H7 (cell line): ENCODE results near the gene NAALADL2. TPM values are rescaled to one million over a fixed set of nuclear protein-coding genes. Genes with fewer than 3 reads are reported as not detected.

ENCODE experiments used
- DNase-seq: peaks from one replicate; pipeline ENCODE4 v3.0.0; 2012
- H3K27me3 ChIP-seq: 2 replicates; pipeline ENCODE4 v1.6.0; 2011; ENCODE audit warnings: mild to moderate bottlenecking, low read length; ENCODE audit not compliant: control insufficient read depth, insufficient read depth
- H3K36me3 ChIP-seq: replicated peaks from 2 replicates; pipeline ENCODE4 v1.5.1; 2011; ENCODE audit warnings: low read length; ENCODE audit not compliant: control insufficient read depth, insufficient read depth
- H3K4me3 ChIP-seq: 2 replicates; pipeline ENCODE4 v1.5.1; 2011; ENCODE audit warnings: low read depth, mild to moderate bottlenecking, control low read depth, low read length, moderate library complexity; ENCODE audit not compliant: insufficient read depth
- total RNA-seq: library from RNA; depleted of rRNA; stranded (reverse); fragments of >200 nt; shearing (Covaris generic); gene quantifications from 2 replicates; pipeline ENCODE4 v1.2.3, GENCODE V29; 2014

The NAALADL2 gene
- total RNA-seq, 1 experiment from 2014 or later: 0.14 TPM

DNA sequence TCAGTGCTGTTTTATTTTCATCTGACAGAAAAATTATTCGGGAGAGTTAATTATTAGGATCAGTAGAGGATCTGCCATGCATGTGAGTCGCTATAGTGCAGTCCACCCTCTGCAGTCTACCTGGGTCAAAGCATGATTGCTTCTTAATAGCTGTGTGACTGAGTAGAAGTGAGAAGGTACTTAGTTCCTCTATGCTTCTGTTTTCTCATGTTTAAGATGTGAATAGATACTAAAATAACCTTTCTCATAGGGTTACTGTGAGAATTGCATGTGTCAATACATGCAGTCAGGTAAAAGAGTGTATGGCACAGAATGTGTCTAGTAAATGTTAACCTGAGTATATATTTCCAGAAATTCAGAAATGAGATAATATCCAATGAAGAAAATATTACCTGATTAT, 435.7 kb downstream of the NAALADL2 start:
- Histone ChIP-seq H3K4me3 (no peak overlapping the region), H3K36me3 (no peaks in the 10 kb centered on the region), H3K27me3 (no peaks in the 10 kb centered on the region)
- DNase-seq: no peak

DNA sequence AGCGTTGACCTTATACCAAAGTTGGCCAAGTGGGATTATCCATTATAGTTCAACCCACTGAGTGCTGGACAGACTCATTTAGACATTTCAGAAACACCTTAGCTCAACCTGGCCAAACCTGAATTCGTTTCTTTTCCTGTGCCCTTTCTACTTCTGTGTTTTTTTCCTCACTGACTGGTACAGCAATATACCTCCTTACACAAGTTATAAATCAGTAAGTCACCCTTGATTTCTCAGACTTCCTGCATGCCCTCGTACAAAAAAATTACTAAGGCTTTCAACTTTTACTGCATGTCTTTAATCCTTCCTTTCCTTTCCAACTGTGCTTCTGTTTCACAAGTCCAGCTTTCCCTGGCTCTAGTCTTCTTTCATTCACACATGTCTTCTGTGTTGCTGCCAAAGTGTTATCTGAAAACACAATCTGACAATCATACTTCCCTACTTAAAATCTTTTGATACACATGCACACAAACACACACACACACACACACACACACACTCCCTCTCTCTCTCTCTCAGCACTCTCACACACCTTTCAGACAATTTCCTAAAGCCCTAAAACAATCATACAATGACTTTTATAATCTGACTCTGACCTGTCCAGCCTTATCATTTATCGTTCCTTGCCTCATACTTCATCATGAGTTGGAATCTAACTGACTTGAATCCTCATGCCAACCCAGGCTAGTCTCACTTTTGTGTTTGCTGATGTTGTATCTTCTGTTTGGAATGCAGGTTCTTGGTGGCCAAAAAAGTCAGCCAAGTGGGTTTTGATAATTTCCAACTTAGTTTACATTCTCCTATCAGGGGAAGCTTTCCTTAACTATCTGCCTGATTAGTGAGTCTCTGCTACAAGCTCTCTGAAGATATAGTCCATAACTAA, 436.4 kb downstream of the NAALADL2 start:
- H3K27me3 ChIP-seq: no peaks in the 10 kb centered on the region
- H3K4me3 ChIP-seq: no peak overlapping the region
- no peaks in the 10 kb centered on the region for H3K36me3 ChIP-seq
- DNase-seq: no peak

DNA sequence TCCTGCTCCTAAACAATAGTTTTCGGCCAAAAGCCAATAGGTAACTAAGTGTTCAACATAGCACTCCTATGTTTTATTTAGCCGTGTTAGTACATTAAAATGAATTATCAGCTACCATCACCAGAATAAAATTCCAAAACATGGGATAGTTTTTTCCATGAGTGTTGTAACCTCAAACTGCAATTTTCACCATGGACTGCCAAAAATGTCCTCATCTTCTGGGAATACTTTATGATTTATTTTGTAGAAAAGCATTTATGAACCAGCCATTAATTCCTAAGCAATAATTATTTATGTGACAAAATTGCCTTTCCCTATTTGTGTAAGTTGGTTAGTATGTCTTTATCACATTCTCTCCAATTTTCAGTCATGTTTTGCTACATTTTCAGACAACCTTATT, 438.1 kb downstream of the NAALADL2 start:
- DNase-seq: no peak
- no peak overlapping the region for H3K4me3 ChIP-seq
- H3K27me3 ChIP-seq: no peaks in the 10 kb centered on the region
- H3K36me3 ChIP-seq: no peaks in the 10 kb centered on the region

GRCh38 chr3:175301741-175302140, 442.6 kb downstream of the NAALADL2 start:
- no peaks in the 10 kb centered on the region for H3K27me3 ChIP-seq
- H3K36me3 ChIP-seq: no peaks in the 10 kb centered on the region
- no peak for DNase-seq
- H3K4me3 ChIP-seq: no peak overlapping the region

- Histone ChIP-seq H3K27me3 (no peaks in the 10 kb centered on the region), H3K4me3 (no peak overlapping the region), H3K36me3 (no peaks in the 10 kb centered on the region)
- no peak for DNase-seq
These were observed 445.3 kb downstream of the NAALADL2 start for GRCh38 chr3:175304404-175304803.

- Histone ChIP-seq H3K36me3 (no peaks in the 10 kb centered on the region), H3K4me3 (no peak overlapping the region), H3K27me3 (no peaks in the 10 kb centered on the region)
- no peak for DNase-seq
These were observed 448.5 kb downstream of the NAALADL2 start for GRCh38 chr3:175307642-175308041.

- no peak for DNase-seq
- Histone ChIP-seq H3K4me3 (no peak overlapping the region), H3K27me3 (no peaks in the 10 kb centered on the region), H3K36me3 (no peaks in the 10 kb centered on the region)
These were observed 449.0 kb downstream of the NAALADL2 start for GRCh38 chr3:175308097-175308496.

DNA sequence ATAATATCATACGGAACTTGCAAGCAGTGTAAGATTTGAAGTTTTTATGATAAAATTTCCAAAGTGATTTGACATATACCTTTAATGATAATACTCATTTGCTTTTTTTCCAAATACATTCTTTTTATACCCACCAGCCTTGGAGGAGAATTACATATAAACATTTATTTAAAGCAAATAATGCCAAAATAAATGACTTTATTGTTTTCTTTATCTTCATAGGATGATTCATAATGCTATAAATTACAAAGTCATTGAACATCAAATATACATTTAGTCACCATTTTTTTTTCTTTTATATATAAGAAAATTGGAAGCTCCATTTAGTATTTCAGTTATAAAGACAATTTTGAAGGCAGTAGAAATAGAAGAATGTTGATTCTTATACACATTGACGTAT, 450.9 kb downstream of the NAALADL2 start:
- no peak overlapping the region for H3K4me3 ChIP-seq
- H3K27me3 ChIP-seq: no peaks in the 10 kb centered on the region
- no peak for DNase-seq
- no peaks in the 10 kb centered on the region for H3K36me3 ChIP-seq

DNA sequence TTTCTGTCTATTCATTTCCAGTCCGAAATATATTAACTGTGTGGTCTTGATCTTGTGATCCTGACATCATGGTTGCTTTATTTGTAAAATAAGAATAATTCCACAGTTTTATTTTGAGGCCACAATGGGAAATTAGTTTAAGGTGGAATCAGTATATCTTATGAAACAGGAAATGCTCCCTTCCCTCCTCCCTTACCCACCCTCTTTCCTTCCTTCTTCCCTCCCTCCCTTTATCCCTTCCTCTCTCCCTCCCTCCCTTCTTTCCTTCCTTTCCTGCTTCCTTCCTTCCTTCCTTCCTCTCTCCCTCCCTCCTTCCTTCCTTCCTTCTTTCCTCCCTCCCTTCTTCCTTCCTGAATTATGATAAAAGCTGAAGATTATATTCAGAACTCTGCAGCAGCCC, 452.3 kb downstream of the NAALADL2 start:
- DNase-seq: no peak
- no peaks in the 10 kb centered on the region for H3K27me3 ChIP-seq
- no peak overlapping the region for H3K4me3 ChIP-seq
- no peaks in the 10 kb centered on the region for H3K36me3 ChIP-seq

GRCh38 chr3:175311946-175312345, 452.8 kb downstream of the NAALADL2 start:
- Histone ChIP-seq H3K4me3 (no peak overlapping the region), H3K27me3 (no peaks in the 10 kb centered on the region), H3K36me3 (no peaks in the 10 kb centered on the region)
- DNase-seq: no peak

DNA sequence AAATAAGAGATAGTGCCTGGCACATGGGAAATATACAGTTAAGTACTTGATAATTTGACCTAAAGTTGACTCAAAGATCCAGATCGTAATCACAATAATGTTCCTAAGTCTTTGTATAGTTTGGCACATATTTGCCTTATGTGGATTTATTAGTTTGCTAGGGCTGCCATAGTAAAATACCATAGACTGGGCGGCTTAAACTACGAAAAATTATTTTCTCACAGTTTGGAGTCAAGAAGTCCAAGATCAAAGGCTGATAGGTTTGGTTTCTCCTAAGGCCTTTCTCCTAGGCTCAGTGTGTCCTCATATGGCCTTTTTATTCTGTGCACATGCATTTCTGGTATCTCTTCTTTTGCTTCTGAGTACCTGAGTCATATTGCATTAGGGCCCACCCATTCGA, 453.7 kb downstream of the NAALADL2 start:
- no peaks in the 10 kb centered on the region for H3K27me3 ChIP-seq
- no peak for DNase-seq
- H3K4me3 ChIP-seq: no peak overlapping the region
- H3K36me3 ChIP-seq: no peaks in the 10 kb centered on the region

DNA sequence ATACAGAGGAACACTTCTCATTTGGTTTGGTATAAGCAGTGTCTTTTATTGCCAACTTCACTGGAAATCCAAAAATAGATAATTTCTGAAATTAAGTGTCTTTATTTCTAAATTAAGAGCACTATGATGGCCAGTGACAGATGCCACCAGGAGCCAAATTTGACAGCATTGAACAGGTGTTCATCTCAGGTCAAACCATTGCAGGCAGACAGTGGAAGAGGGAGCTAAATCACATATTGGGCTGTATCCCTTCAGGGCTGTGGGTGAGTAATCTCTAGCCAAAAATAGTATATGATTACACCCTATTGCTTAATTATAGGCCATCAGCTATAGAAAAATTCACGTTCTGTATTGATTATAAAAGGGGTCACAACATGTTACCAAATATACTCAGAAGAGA, 457.7 kb downstream of the NAALADL2 start:
- Histone ChIP-seq H3K36me3 (no peaks in the 10 kb centered on the region), H3K27me3 (no peaks in the 10 kb centered on the region), H3K4me3 (no peak overlapping the region)
- DNase-seq: no peak

DNA sequence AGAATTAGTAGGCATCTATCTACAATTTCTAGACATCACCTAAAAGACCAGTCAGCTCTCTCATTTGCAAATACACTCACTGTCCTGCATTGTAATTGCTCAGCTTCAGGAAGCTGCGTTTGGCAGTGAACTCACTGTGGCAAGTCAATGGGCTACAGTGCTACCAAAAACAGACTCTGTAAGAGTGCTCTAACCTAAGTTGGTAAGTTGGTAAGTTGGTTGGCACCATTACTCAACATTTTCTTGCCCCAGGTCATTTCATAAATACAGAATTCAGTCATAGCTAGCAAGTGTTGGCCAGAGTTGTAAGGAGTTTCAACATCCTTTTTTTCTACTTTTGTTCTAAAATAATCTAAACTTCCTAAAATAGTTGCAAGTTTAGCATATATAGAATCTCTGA, 466.3 kb downstream of the NAALADL2 start:
- Histone ChIP-seq H3K27me3 (no peaks in the 10 kb centered on the region), H3K4me3 (no peak overlapping the region), H3K36me3 (no peaks in the 10 kb centered on the region)
- no peak for DNase-seq

DNA sequence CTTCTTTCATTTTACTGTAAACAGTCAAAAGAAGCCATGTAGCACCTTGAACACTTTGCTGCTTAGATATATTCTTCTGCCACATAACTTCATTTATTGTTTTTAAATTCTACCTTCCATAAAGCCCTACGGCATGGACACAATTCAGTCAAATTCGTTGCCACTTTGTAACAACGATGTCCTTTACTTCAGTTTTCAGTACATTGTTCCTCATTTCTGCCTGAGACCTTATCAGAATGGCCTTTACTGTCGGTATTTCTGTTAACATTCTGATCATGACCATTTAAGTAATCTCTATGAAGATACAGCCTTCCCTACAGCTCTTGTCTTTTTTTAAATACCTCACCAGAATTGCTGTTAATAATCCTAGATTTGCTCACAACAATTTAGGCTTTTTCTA, 466.9 kb downstream of the NAALADL2 start:
- no peak overlapping the region for H3K4me3 ChIP-seq
- DNase-seq: no peak
- H3K27me3 ChIP-seq: no peaks in the 10 kb centered on the region
- H3K36me3 ChIP-seq: no peaks in the 10 kb centered on the region

DNA sequence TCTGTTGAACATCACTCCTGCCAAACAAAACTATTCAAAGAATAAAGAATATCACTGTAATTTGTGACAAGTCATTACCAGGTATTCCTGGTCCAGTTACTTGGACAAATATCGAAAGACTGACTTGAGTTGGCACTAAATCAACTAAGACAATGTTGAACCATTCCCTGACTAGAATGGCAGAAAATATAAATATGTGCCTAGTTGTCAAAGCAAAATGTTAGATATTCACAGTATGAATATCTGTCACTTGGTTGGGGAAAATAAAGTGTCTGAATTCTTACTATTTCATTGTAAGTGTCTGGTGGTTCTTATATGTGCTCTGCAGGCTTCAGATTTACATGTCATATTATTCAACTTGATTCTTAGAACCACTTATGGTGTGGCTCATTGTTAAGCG, 470.2 kb downstream of the NAALADL2 start:
- Histone ChIP-seq H3K36me3 (no peaks in the 10 kb centered on the region), H3K4me3 (no peak overlapping the region), H3K27me3 (no peaks in the 10 kb centered on the region)
- DNase-seq: no peak

DNA sequence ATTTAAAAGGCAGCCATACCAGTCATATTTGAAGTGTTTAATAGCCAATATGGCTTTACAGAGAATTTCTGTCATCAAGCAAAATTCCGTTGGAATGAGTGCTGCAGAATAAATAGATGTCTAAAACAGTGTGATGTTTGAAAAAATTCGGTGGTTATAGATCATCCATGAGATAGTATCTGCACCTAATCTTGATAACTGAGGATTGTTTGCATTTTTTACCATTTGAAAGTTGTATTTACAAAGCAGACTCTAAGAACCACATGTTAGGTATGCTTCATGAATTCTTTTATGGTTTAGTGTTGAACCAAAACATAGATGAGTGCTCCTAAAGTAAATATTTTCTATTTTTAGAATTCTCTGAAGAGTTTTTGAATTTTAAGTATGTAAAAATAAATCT, 476.1 kb downstream of the NAALADL2 start:
- no peak for DNase-seq
- H3K4me3 ChIP-seq: no peak overlapping the region
- H3K27me3 ChIP-seq: no peaks in the 10 kb centered on the region
- H3K36me3 ChIP-seq: no peaks in the 10 kb centered on the region
